Left colon (tissue), 2 donors: ENCODE measurements around the gene LACTB. TPM values are rescaled to one million over a fixed set of nuclear protein-coding genes. Genes with fewer than 3 reads are reported as not detected.
"Not testable (repeated sequence)": the region's sequence is repeated elsewhere in the genome, so short reads cannot be mapped to it uniquely, and the experiment has no call there.

ENCODE experiments used
- ATAC-seq: fragments of 200-7000 bp; cut with Tn5 transposase; one replicate; pipeline ENCODE4 v1.9.1; 2020; ENCODE audit warnings: mild to moderate bottlenecking, moderate library complexity
- DNase-seq, 2 donors: peaks; one replicate each; pipeline ENCODE4 v3.0.0-alpha.2; 2020
- intact Hi-C, 2 donors: fragments of 100-400 bp; cut with DNase I in 1 of 2; cut with micrococcal nuclease in 1 of 2; formaldehyde crosslinking; loops; one replicate each; pipeline versions ENCODE4 v1.11.2 to v1.14.0; 2022; cut with DNase I, micrococcal nuclease
- total RNA-seq, 2 donors: library from RNA; stranded (reverse); fragmentation: NEBNext Ultra II Directional; extraction: Animal tissue kit (Norgen Biotek cat#: 25700); gene quantifications; one replicate each; pipeline ENCODE4 v1.2.1, GENCODE V29; 2021
- donor health status: DM: no; HTN: no; CAD: no.
- donor health status: DM: yes; HTN: yes; CAD: no.

Gene LACTB
- total RNA-seq, 2 donors from 2014 or later = 28.1 to 30.6 TPM

GRCh38 chr15:63088533-63089245 lies 33.0 kb upstream of the LACTB start:
- peak; percentile 36 for ATAC-seq
- intact Hi-C loops = no loop called here
- DNase-seq = no peak

GRCh38 chr15:63089260-63090043 lies 32.2 kb upstream of the LACTB start:
- intact Hi-C loops = loop anchor here in 1 of 2 donors (5.0 kb wide), 3 partner anchors 42 to 307 kb away; no protein-coding TSS in a partner anchor
- DNase-seq = peak; percentile 36 to 57
- peak; percentile 61 for ATAC-seq

GRCh38 chr15:63090472-63090871 lies 31.2 kb upstream of the LACTB start:
- DNase-seq (no peak), ATAC-seq (no peak)
- intact Hi-C loops = loop anchor here in 1 of 2 donors (5.0 kb wide), 3 partner anchors 43 to 308 kb away; no protein-coding TSS in a partner anchor

GRCh38 chr15:63090887-63091286 lies 30.8 kb upstream of the LACTB start:
- intact Hi-C loops = loop anchor here in 1 of 2 donors (5.0 kb wide), 3 partner anchors 44 to 309 kb away; no protein-coding TSS in a partner anchor
- no peak for ATAC-seq
- DNase-seq = no peak

- ATAC-seq (no peak), DNase-seq (no peak)
- intact Hi-C loops = loop anchor here in 1 of 2 donors (5.0 kb wide), 3 partner anchors 45 to 310 kb away; no protein-coding TSS in a partner anchor
These were observed 29.8 kb upstream of the LACTB start for GRCh38 chr15:63091679-63092446.

GRCh38 chr15:63093486-63094205 lies 28.0 kb upstream of the LACTB start:
- DNase-seq = peak; percentile 79 to 91
- intact Hi-C loops = loop anchor here in 1 of 2 donors (5.0 kb wide), 3 partner anchors 46 to 311 kb away; no protein-coding TSS in a partner anchor
- peak; percentile 91 for ATAC-seq

- intact Hi-C loops = loop anchor here in 1 of 2 donors (5.0 kb wide), 3 partner anchors 47 to 312 kb away; no protein-coding TSS in a partner anchor
- no peak for DNase-seq
- no peak for ATAC-seq
These were observed 27.1 kb upstream of the LACTB start for GRCh38 chr15:63094495-63094931.

GRCh38 chr15:63096178-63096577 lies 25.5 kb upstream of the LACTB start:
- ATAC-seq (no peak), DNase-seq (no peak)
- intact Hi-C loops = no loop called here

GRCh38 chr15:63098901-63099300 lies 22.8 kb upstream of the LACTB start:
- intact Hi-C loops, ATAC-seq, DNase-seq: not testable (repeated sequence)

- DNase-seq, intact Hi-C loops, ATAC-seq: not testable (repeated sequence)
These were observed 22.1 kb upstream of the LACTB start for GRCh38 chr15:63099581-63099980.

GRCh38 chr15:63103416-63103815 lies 18.2 kb upstream of the LACTB start:
- intact Hi-C loops = no loop called here
- DNase-seq (no peak), ATAC-seq (no peak)

GRCh38 chr15:63104727-63105126 lies 16.9 kb upstream of the LACTB start:
- intact Hi-C loops = no loop called here
- DNase-seq (no peak), ATAC-seq (no peak)

GRCh38 chr15:63105354-63105753 lies 16.3 kb upstream of the LACTB start:
- DNase-seq, intact Hi-C loops, ATAC-seq: not testable (repeated sequence)

- peak in 1 of 2 donors; percentile 32 for DNase-seq
- intact Hi-C loops = no loop called here
- peak; percentile 81 for ATAC-seq
These were observed 13.6 kb upstream of the LACTB start for GRCh38 chr15:63107895-63108546.

- intact Hi-C loops = no loop called here
These were observed 12.2 kb upstream of the LACTB start for GRCh38 chr15:63109498-63109897.

GRCh38 chr15:63109920-63110319 lies 11.7 kb upstream of the LACTB start:
- DNase-seq (no peak), ATAC-seq (no peak)
- intact Hi-C loops = no loop called here

More at GRCh38 chr15:63109498-63109897, 12.2 kb upstream of the LACTB start:
- ATAC-seq (peak; percentile 19), DNase-seq (no peak)

GRCh38 chr15:63110428-63111026 lies 11.1 kb upstream of the LACTB start:
- DNase-seq = no peak
- no peak for ATAC-seq
- intact Hi-C loops = no loop called here
